ENCODE data around the gene STK38L.

STK38L gene

GRCh38 chr12:27272373-27273028, 28.4 kb downstream of the STK38L start:
- no peak overlapping the region for H3K4me3 ChIP-seq (ENCODE audit: low read depth, low read length)
- no peak for DNase-seq (ENCODE audit: low read depth)

GRCh38 chr12:27273114-27273513, 29.0 kb downstream of the STK38L start:
- no peak overlapping the region for H3K4me3 ChIP-seq (ENCODE audit: low read depth, low read length)
- DNase-seq (ENCODE audit: low read depth) = no peak

GRCh38 chr12:27274706-27275105, 30.6 kb downstream of the STK38L start:
- no peak overlapping the region for H3K4me3 ChIP-seq (ENCODE audit: low read depth, low read length)
- no peak for DNase-seq (ENCODE audit: low read depth)

- no peak overlapping the region for H3K4me3 ChIP-seq (ENCODE audit: low read depth, low read length)
- no peak for DNase-seq (ENCODE audit: low read depth)
These were observed 32.2 kb downstream of the STK38L start for GRCh38 chr12:27276275-27276674.

- no peak overlapping the region for H3K4me3 ChIP-seq (ENCODE audit: low read depth, low read length)
- DNase-seq (ENCODE audit: low read depth) = no peak
These were observed 33.8 kb downstream of the STK38L start for GRCh38 chr12:27277846-27278260.

- no peak for DNase-seq (ENCODE audit: low read depth)
- no peak overlapping the region for H3K4me3 ChIP-seq (ENCODE audit: low read depth, low read length)
These were observed 35.7 kb downstream of the STK38L start for GRCh38 chr12:27279826-27280225.

GRCh38 chr12:27280412-27280811, 36.3 kb downstream of the STK38L start:
- DNase-seq (ENCODE audit: low read depth) = no peak
- no peak overlapping the region for H3K4me3 ChIP-seq (ENCODE audit: low read depth, low read length)

- no peak for DNase-seq (ENCODE audit: low read depth)
- no peak overlapping the region for H3K4me3 ChIP-seq (ENCODE audit: low read depth, low read length)
These were observed 38.7 kb downstream of the STK38L start for GRCh38 chr12:27282754-27283153.

GRCh38 chr12:27284021-27284420, 39.9 kb downstream of the STK38L start:
- no peak overlapping the region for H3K4me3 ChIP-seq (ENCODE audit: low read depth, low read length)
- no peak for DNase-seq (ENCODE audit: low read depth)

- H3K4me3 ChIP-seq (ENCODE audit: low read depth, low read length) = no peak overlapping the region
- DNase-seq (ENCODE audit: low read depth) = peak; percentile 43
These were observed 40.7 kb downstream of the STK38L start for GRCh38 chr12:27284751-27285150.

GRCh38 chr12:27285403-27285802, 41.3 kb downstream of the STK38L start:
- no peak overlapping the region for H3K4me3 ChIP-seq (ENCODE audit: low read depth, low read length)
- DNase-seq (ENCODE audit: low read depth) = no peak

GRCh38 chr12:27289414-27289813, 45.3 kb downstream of the STK38L start:
- DNase-seq (ENCODE audit: low read depth) = no peak
- no peak overlapping the region for H3K4me3 ChIP-seq (ENCODE audit: low read depth, low read length)

GRCh38 chr12:27290501-27291168, 46.5 kb downstream of the STK38L start:
- no peak for DNase-seq (ENCODE audit: low read depth)
- no peak overlapping the region for H3K4me3 ChIP-seq (ENCODE audit: low read depth, low read length)

- DNase-seq (ENCODE audit: low read depth) = no peak
- no peak overlapping the region for H3K4me3 ChIP-seq (ENCODE audit: low read depth, low read length)
These were observed 47.8 kb downstream of the STK38L start for GRCh38 chr12:27291862-27292261.

- no peak overlapping the region for H3K4me3 ChIP-seq (ENCODE audit: low read depth, low read length)
- no peak for DNase-seq (ENCODE audit: low read depth)
These were observed 48.6 kb downstream of the STK38L start for GRCh38 chr12:27292718-27293117.

GRCh38 chr12:27293463-27293862, 49.4 kb downstream of the STK38L start:
- no peak for DNase-seq (ENCODE audit: low read depth)
- H3K4me3 ChIP-seq (ENCODE audit: low read depth, low read length) = no peak overlapping the region

GRCh38 chr12:27296674-27297073, 52.6 kb downstream of the STK38L start:
- no peak overlapping the region for H3K4me3 ChIP-seq (ENCODE audit: low read depth, low read length)
- DNase-seq (ENCODE audit: low read depth) = no peak

GRCh38 chr12:27297566-27297965, 53.5 kb downstream of the STK38L start:
- DNase-seq (ENCODE audit: low read depth) = no peak
- H3K4me3 ChIP-seq (ENCODE audit: low read depth, low read length) = no peak overlapping the region

- H3K4me3 ChIP-seq (ENCODE audit: low read depth, low read length) = no peak overlapping the region
- no peak for DNase-seq (ENCODE audit: low read depth)
These were observed 55.0 kb downstream of the STK38L start for GRCh38 chr12:27299102-27299501.

GRCh38 chr12:27300226-27300625, 56.1 kb downstream of the STK38L start:
- H3K4me3 ChIP-seq (ENCODE audit: low read depth, low read length) = no peak overlapping the region
- no peak for DNase-seq (ENCODE audit: low read depth)

Measured in skeletal muscle cell (primary cell).